Measurements from ENCODE around the gene TRAF5.

Gene TRAF5

GRCh38 chr1:211326140-211326527 lies 499 bp upstream of the TRAF5 start:
- in situ Hi-C loops (cut with MboI; ENCODE audit: low pct_unique_long_range_greater_than_20kb, low sequenced_read_pairs) = no loop called here
- DNase-seq = no peak

GRCh38 chr1:211327346-211327921 lies 801 bp downstream of the TRAF5 start:
- peak; percentile 45 for DNase-seq
- in situ Hi-C loops (cut with MboI; ENCODE audit: low pct_unique_long_range_greater_than_20kb, low sequenced_read_pairs) = no loop called here

DNA sequence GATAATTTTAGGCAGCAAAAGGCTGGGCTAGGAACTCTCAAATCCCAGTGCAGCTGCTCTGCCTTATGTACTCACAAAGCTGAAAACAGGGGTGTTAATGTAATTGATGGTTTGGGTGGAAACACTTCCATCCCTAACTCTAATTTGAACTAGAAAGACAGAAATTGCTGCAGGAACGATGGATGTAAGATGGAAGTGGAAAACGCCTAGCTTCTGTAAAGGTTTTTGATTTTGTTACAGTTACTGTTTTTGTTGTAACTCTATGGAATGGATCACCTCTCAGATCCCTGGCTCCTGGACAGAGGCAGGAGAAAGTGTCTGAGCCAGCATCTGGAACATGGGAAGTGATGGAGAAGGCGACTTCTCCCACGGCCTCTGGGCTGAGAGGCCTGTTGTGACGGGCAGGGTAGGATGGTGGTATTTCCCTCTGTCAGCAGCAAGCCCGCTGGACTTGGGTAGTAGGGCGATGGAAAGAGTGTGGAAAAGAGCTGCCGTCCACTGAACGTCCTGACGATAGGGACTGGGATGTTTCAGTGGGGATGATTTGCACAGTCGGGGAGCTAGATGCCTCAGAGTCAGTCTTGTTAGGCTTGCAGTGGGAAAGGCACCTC lies 1.6 kb downstream of the TRAF5 start:
- in situ Hi-C loops (cut with MboI; ENCODE audit: low pct_unique_long_range_greater_than_20kb, low sequenced_read_pairs) = no loop called here
- no peak for DNase-seq

DNA sequence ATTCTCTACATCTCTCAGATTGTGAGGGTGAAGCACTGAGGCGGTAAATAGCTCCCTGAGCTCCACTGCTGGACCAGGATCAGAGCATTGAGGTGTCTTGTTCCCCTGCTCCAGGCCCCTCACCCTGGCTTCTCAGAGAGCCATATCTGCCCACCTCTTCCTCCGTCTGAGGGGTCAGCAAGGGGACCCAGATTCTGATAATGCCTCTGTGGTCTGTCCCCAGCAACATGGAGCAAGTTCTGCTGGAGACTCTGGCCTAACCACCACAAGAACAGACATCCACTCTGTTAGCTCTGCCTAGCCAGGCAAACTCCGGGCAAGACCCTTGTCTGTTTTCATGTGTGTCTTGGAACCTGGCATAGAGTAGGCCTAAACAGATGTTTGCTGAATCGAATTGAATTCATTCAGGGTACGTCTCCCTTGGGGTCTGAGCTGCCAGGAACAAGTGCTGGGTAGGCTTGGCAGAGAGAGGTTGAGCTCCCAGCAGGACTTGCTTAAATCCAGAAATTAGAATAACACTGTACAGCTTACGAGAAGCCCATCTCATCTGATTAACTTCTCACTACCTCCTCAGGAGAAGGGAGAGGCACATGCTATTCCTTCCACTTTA lies 2.3 kb downstream of the TRAF5 start:
- in situ Hi-C loops (cut with MboI; ENCODE audit: low pct_unique_long_range_greater_than_20kb, low sequenced_read_pairs) = no loop called here
- no peak for DNase-seq

- in situ Hi-C loops (cut with MboI; ENCODE audit: low pct_unique_long_range_greater_than_20kb, low sequenced_read_pairs) = no loop called here
- no peak for DNase-seq
Measured at GRCh38 chr1:211329764-211330201, 3.1 kb downstream of the TRAF5 start.

DNA sequence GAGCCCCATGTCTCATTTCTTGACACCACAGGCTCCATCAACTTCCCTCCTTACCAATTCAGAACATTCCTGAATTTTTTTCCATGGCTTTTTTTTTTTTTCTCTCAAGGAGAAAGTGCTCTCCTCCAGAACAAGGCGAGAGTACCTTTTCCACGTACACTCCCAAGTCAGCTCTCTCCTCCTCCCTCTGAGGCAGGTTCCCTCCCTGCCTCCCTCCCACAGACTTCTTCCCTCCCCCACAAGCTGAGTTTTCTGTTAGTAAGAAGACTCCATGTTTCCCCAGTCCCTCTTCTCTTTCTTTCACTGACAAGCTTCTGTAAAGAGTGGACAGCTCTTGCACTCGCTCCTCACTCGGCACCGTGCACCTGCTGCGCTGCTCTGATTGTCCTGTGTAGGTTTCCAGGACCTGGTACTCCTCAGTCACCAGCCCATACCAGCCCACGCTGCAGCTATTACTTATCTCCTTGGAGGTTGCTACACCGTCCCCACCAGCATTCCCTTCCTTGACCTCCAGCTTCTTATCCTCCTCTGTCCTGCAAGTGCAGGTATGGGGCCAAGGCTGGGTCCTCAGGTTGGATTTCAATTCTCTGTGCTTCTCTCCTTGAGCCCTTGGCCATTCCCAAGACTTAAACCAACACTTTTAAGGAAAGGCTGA lies 3.8 kb downstream of the TRAF5 start:
- DNase-seq = no peak

GRCh38 chr1:211331011-211331709 lies 4.5 kb downstream of the TRAF5 start:
- DNase-seq = no peak
- in situ Hi-C loops (cut with MboI; ENCODE audit: low pct_unique_long_range_greater_than_20kb, low sequenced_read_pairs) = no loop called here

More for the DNA sequence above, 3.8 kb downstream of the TRAF5 start:
- in situ Hi-C loops (cut with MboI; ENCODE audit: low pct_unique_long_range_greater_than_20kb, low sequenced_read_pairs) = no loop called here

DNA sequence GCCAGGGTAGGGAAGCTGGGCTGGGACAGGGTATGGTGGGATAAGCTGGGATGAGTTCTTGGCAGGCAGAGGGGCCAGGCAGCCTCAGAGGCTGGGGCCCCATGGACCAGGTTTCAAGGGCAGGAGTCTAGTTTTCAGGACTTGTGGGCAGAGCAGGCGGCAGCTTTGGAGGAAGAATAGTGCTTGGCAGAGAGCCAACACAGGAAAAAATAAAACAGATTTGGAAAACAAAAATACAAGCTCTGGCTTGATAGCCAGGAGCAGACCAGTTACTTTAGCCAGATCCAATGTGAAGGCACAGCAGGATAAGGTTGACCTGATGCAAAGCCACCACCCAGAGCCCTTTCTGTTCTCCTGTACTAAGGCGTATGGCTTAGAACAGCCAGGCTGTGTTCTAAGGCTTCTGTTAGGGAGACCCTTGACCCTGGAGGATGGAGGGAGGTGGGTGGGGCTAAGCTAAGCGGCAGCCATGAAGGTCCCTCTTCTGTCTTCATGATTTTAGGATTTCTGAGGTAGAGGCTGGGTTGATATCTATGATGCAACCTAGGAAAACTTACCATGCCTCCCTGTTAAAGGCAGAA lies 5.5 kb downstream of the TRAF5 start:
- no peak for DNase-seq
- in situ Hi-C loops (cut with MboI; ENCODE audit: low pct_unique_long_range_greater_than_20kb, low sequenced_read_pairs) = no loop called here

DNA sequence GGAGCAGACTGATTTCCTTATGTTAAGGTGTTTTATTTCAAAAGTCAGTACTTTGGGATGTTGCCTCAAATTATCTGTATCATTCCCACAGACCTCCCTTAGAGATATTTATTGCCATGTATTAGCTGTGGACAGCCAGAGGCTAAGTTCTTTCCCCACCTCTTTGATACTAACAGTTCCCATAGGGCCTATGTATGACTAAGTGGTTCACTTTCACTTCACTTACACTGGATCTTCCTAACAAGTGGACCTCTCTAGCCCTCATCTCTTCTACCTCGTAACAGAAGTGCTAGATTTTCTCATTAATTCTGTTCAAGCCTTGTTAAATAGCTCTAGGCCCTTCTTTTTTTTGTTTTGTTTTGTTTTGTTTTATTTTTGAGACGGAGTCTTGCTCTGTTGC lies 6.2 kb downstream of the TRAF5 start:
- DNase-seq = no peak
- in situ Hi-C loops (cut with MboI; ENCODE audit: low pct_unique_long_range_greater_than_20kb, low sequenced_read_pairs) = no loop called here

GRCh38 chr1:211333906-211334305 lies 7.3 kb downstream of the TRAF5 start:
- in situ Hi-C loops (cut with MboI; ENCODE audit: low pct_unique_long_range_greater_than_20kb, low sequenced_read_pairs) = no loop called here
- no peak for DNase-seq

DNA sequence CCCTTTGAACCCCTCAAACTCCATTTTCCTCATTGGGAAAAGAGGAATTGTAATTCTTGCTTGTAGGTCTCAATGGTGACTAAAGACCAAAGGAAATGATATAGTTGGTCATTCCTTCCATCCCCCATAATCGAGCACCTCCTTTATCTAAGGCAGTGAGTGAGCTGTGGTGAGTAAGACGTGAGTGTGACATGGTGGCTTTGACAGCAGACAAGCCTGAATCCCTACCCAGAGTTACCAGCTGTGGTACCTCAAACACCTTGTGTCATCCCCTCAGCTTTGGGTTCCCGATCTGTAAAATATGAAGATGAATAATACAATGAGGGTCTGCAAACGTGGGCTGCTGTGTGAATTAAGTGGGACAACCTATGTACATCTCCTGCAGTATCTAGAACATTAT lies 8.4 kb downstream of the TRAF5 start:
- in situ Hi-C loops (cut with MboI; ENCODE audit: low pct_unique_long_range_greater_than_20kb, low sequenced_read_pairs) = no loop called here
- DNase-seq = no peak

- peak; percentile 44 for DNase-seq
- in situ Hi-C loops (cut with MboI; ENCODE audit: low pct_unique_long_range_greater_than_20kb, low sequenced_read_pairs) = no loop called here
Measured at GRCh38 chr1:211335522-211336157, 9.0 kb downstream of the TRAF5 start.

- in situ Hi-C loops (cut with MboI; ENCODE audit: low pct_unique_long_range_greater_than_20kb, low sequenced_read_pairs) = no loop called here
- no peak for DNase-seq
Measured at GRCh38 chr1:211336161-211336560, 9.5 kb downstream of the TRAF5 start.

DNA sequence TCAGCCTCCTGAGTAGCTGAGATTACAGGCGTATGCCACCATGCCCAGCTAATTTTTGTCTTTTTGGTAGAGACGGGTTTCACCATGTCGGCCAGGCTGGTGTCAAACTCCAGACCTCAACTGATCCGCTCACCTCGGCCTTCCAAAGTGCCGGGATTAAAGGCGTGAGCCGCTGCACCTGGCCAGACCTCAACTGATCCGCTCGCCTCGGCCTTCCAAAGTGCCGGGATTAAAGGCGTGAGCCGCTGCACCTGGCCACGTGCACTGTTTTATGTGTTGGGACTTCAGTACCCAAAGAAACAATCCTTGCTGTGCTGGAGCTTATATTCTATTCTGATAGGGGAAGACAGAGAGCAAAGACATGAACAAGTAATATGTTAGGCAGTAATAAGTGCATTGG lies 10.1 kb downstream of the TRAF5 start:
- in situ Hi-C loops (cut with MboI; ENCODE audit: low pct_unique_long_range_greater_than_20kb, low sequenced_read_pairs) = no loop called here
- no peak for DNase-seq

DNA sequence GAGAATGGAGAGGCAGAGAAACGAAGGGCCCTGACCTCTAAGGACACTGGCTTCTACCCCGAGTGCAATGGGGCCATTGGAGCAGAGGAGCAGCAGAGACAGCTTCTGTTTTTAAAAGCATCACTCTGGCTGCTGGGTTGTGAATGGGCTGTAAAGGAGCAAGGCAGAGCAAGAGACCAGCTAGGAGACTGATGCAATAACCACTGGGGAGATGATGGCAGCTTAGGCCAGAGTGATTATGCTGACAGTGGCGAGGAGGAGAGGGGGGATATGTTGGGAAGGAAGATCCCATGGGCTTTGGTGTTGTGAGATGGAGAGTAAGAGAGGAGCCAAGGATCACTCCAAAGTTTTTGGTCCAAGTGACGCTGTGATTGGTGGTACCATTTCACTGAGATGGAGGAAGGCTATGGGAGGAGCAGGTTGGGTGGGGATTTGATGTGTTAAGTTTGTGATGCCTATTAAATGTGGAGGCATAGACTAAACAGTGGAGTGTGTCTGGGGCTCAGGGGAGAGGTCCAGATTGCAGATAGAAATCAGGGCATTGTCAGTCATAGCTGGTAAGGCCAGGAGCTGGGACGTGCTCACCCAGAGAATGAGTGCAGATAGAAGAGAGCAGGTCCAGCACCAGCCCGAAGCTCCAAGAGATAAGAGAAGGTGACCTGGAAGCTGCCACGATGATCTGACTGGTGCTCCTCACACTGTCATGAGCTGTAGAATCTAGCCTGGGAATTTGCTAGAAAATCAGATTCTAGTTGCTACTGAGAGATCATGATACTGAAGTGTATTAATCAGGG lies 11.0 kb downstream of the TRAF5 start:
- no peak for DNase-seq
- in situ Hi-C loops (cut with MboI; ENCODE audit: low pct_unique_long_range_greater_than_20kb, low sequenced_read_pairs) = no loop called here

DNA sequence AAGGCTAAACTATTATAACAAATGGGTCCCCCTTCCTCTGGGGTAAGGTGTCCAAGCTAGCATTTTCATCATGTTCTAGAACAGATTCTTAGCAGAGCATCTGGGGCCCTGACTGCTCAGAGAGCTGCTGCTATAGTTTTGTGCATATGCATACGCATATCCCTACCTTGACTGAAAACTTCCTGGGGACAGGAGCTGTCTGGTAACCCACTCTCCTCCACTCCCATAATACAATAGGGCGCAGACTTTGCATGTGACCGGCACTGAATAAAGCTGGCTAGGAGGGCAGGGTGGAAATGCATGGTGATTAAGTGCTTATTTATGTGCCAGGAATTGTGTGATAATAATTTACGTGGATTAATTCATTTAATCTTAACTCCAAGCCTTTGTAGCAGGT lies 11.6 kb downstream of the TRAF5 start:
- in situ Hi-C loops (cut with MboI; ENCODE audit: low pct_unique_long_range_greater_than_20kb, low sequenced_read_pairs) = no loop called here
- DNase-seq = no peak

DNA sequence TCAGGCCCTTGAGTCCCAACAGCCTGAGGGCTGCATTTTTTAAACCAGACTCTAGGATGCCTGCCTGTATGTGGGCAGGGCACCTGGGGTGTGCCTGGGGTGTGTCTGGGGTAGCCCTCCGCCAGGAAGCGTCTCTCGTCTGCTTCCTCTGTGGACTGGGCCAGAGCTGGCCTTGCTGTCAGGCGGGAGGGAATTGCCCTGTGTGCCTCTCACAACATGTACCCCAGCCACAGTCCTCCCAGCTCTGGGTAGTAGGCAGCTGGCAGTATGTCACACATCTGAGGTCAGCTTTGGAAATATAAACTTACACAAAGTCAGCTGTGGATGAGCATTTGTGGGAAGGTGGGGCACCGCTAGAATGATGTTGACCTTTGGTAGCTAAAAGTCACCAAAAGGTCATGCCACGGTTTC lies 13.0 kb downstream of the TRAF5 start:
- in situ Hi-C loops (cut with MboI; ENCODE audit: low pct_unique_long_range_greater_than_20kb, low sequenced_read_pairs) = no loop called here
- no peak for DNase-seq
